ENCODE data around the gene C4A. TPM values are rescaled to one million over a fixed set of nuclear protein-coding genes. Genes with fewer than 3 reads are reported as not detected.
A peak's percentile ranks its signal among the peaks of the same experiment; 100 is the strongest.
"Not testable (repeated sequence)": the region's sequence is repeated elsewhere in the genome, so short reads cannot be mapped to it uniquely, and the experiment has no call there.

C4A gene
- total RNA-seq, 2 donors from 2014 or later: 30.2 to 162 TPM

GRCh38 chr6:32010856-32011530 lies 29.1 kb downstream of the C4A start:
- H3K36me3 ChIP-seq; ATAC-seq (ENCODE audit: insufficient number of reproducible peaks, low FRiP score, low read depth); DNase-seq (ENCODE audit: low spot score): not testable (repeated sequence)

GRCh38 chr6:32012941-32013617 lies 31.2 kb downstream of the C4A start:
- not testable (repeated sequence) for DNase-seq (ENCODE audit: low spot score); H3K4me1 ChIP-seq (ENCODE audit: control insufficient read depth in 1 of 2, low read depth in 2 of 2); H3K4me3 ChIP-seq; H3K9me3 ChIP-seq; H3K27me3 ChIP-seq (replicated peaks; ENCODE audit: insufficient read depth); H3K27ac ChIP-seq; H3K36me3 ChIP-seq; ATAC-seq (ENCODE audit: insufficient number of reproducible peaks, low FRiP score, low read depth)

More at GRCh38 chr6:32010856-32011530, 29.1 kb downstream of the C4A start:
- not testable (repeated sequence) for H3K27ac ChIP-seq; H3K27me3 ChIP-seq (replicated peaks; ENCODE audit: insufficient read depth); H3K4me1 ChIP-seq (ENCODE audit: control insufficient read depth in 1 of 2, low read depth in 2 of 2); H3K9me3 ChIP-seq; H3K4me3 ChIP-seq

GRCh38 chr6:32013738-32014137 lies 31.9 kb downstream of the C4A start:
- H3K4me1 ChIP-seq (ENCODE audit: control insufficient read depth in 1 of 2, low read depth in 2 of 2); ATAC-seq (ENCODE audit: insufficient number of reproducible peaks, low FRiP score, low read depth); DNase-seq (ENCODE audit: low spot score); H3K27ac ChIP-seq; H3K36me3 ChIP-seq; H3K27me3 ChIP-seq (replicated peaks; ENCODE audit: insufficient read depth); H3K4me3 ChIP-seq; H3K9me3 ChIP-seq: not testable (repeated sequence)

GRCh38 chr6:32014547-32014946 lies 32.7 kb downstream of the C4A start, which contains the start of gene C4B:
C4B (plus strand) TSS chr6:32014795; CDS start chr6:32014846, 51 bp downstream.
- H3K4me3 ChIP-seq; H3K9me3 ChIP-seq; H3K27me3 ChIP-seq (replicated peaks; ENCODE audit: insufficient read depth); H3K36me3 ChIP-seq; H3K27ac ChIP-seq; H3K4me1 ChIP-seq (ENCODE audit: control insufficient read depth in 1 of 2, low read depth in 2 of 2); DNase-seq (ENCODE audit: low spot score): not testable (repeated sequence)
- peak; percentile 16 for ATAC-seq (ENCODE audit: insufficient number of reproducible peaks, low FRiP score, low read depth)

- not testable (repeated sequence) for H3K27ac ChIP-seq; H3K9me3 ChIP-seq; H3K36me3 ChIP-seq; H3K27me3 ChIP-seq (replicated peaks; ENCODE audit: insufficient read depth); ATAC-seq (ENCODE audit: insufficient number of reproducible peaks, low FRiP score, low read depth); H3K4me1 ChIP-seq (ENCODE audit: control insufficient read depth in 1 of 2, low read depth in 2 of 2); H3K4me3 ChIP-seq; DNase-seq (ENCODE audit: low spot score)
Observed at GRCh38 chr6:32022100-32022499, 40.2 kb downstream of the C4A start.

- DNase-seq (ENCODE audit: low spot score); H3K4me1 ChIP-seq (ENCODE audit: control insufficient read depth in 1 of 2, low read depth in 2 of 2); ATAC-seq (ENCODE audit: insufficient number of reproducible peaks, low FRiP score, low read depth); H3K4me3 ChIP-seq; H3K27ac ChIP-seq; H3K27me3 ChIP-seq (replicated peaks; ENCODE audit: insufficient read depth); H3K36me3 ChIP-seq; H3K9me3 ChIP-seq: not testable (repeated sequence)
Observed at GRCh38 chr6:32028631-32029030, 46.8 kb downstream of the C4A start.

GRCh38 chr6:32029553-32029952 lies 47.7 kb downstream of the C4A start:
- H3K4me3 ChIP-seq; H3K36me3 ChIP-seq; ATAC-seq (ENCODE audit: insufficient number of reproducible peaks, low FRiP score, low read depth); H3K27ac ChIP-seq; DNase-seq (ENCODE audit: low spot score); H3K4me1 ChIP-seq (ENCODE audit: control insufficient read depth in 1 of 2, low read depth in 2 of 2); H3K9me3 ChIP-seq; H3K27me3 ChIP-seq (replicated peaks; ENCODE audit: insufficient read depth): not testable (repeated sequence)

GRCh38 chr6:32035283-32036013 lies 53.6 kb downstream of the C4A start:
- not testable (repeated sequence) for DNase-seq (ENCODE audit: low spot score); ATAC-seq (ENCODE audit: insufficient number of reproducible peaks, low FRiP score, low read depth)

GRCh38 chr6:32037136-32037535 lies 55.3 kb downstream of the C4A start:
- H3K4me3 ChIP-seq; DNase-seq (ENCODE audit: low spot score); H3K27ac ChIP-seq; H3K4me1 ChIP-seq (ENCODE audit: control insufficient read depth in 1 of 2, low read depth in 2 of 2); H3K27me3 ChIP-seq (replicated peaks; ENCODE audit: insufficient read depth); H3K9me3 ChIP-seq; ATAC-seq (ENCODE audit: insufficient number of reproducible peaks, low FRiP score, low read depth); H3K36me3 ChIP-seq: not testable (repeated sequence)

More at GRCh38 chr6:32035283-32036013, 53.6 kb downstream of the C4A start:
- H3K4me3 ChIP-seq; H3K36me3 ChIP-seq; H3K4me1 ChIP-seq (ENCODE audit: control insufficient read depth in 1 of 2, low read depth in 2 of 2); H3K9me3 ChIP-seq; H3K27me3 ChIP-seq (replicated peaks; ENCODE audit: insufficient read depth); H3K27ac ChIP-seq: not testable (repeated sequence)

- not testable (repeated sequence) for H3K27ac ChIP-seq; H3K36me3 ChIP-seq; H3K27me3 ChIP-seq (replicated peaks; ENCODE audit: insufficient read depth); H3K4me1 ChIP-seq (ENCODE audit: control insufficient read depth in 1 of 2, low read depth in 2 of 2); ATAC-seq (ENCODE audit: insufficient number of reproducible peaks, low FRiP score, low read depth); H3K9me3 ChIP-seq; DNase-seq (ENCODE audit: low spot score); H3K4me3 ChIP-seq
Observed at GRCh38 chr6:32037598-32038524, 56.0 kb downstream of the C4A start, which contains the start of gene CYP21A2. CYP21A2 (plus strand) TSS chr6:32038415; CDS start chr6:32038423, 8 bp downstream.

- not testable (repeated sequence) for H3K36me3 ChIP-seq; H3K4me1 ChIP-seq (ENCODE audit: control insufficient read depth in 1 of 2, low read depth in 2 of 2); H3K27me3 ChIP-seq (replicated peaks; ENCODE audit: insufficient read depth); ATAC-seq (ENCODE audit: insufficient number of reproducible peaks, low FRiP score, low read depth); DNase-seq (ENCODE audit: low spot score); H3K27ac ChIP-seq; H3K9me3 ChIP-seq; H3K4me3 ChIP-seq
Observed at GRCh38 chr6:32038878-32039277, 57.0 kb downstream of the C4A start.
